HG02870 (cell line): Measurements from ENCODE around the gene DYNLT2.
"Not testable (repeated sequence)": the region's sequence is repeated elsewhere in the genome, so short reads cannot be mapped to it uniquely, and the experiment has no call there.

Experiments used
- ATAC-seq: cut with Tn5 transposase; IDR thresholded peaks from one replicate; pipeline ENCODE4 v1.9.1; 2021; ENCODE audit warnings: mild to moderate bottlenecking, moderate library complexity; ENCODE audit not compliant: unreplicated experiment

DYNLT2 gene

DNA sequence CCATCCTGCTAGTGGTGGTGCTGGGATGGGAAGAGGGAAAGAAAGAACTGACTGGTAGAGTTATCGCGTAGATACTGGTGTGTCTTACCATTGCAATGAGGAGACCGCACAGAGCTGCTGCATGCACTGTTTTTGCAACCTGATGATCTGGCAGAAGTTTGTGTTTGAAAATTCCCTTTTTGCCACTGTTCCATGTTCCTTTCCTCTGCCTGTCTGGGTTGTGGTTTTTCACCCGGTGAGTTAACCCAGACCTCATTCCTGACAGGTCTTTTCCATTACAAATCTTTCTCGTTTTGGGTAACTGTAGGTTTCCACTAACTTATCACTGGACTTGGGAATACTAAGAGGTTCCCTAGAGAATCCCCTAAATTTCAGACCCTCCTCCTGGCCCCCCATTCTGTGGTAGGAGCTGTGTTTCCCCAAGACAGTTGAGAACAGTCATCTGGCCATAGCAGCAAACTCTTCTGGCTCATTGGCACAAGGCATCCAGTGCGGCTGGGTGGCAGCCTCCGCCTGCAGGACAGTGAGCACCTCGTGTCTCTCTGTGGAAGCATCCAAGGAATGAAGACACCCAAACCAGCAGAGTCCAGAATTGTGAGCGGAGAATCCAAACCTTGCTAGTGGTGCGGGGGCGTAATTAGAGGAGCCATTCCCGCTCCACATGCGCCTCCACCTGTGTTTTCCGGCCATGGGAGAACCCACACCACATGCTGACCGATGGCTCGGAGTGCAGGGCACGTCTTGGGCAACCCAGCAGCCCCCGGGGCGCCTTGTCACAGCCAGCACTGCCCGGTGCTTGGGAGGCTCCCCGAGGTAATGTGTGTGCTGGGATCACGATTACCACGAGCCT, 32.8 kb upstream of the DYNLT2 start:
- no peak for ATAC-seq

- no peak for ATAC-seq
These were observed 32.0 kb upstream of the DYNLT2 start for GRCh38 chr6:169783401-169783800.

DNA sequence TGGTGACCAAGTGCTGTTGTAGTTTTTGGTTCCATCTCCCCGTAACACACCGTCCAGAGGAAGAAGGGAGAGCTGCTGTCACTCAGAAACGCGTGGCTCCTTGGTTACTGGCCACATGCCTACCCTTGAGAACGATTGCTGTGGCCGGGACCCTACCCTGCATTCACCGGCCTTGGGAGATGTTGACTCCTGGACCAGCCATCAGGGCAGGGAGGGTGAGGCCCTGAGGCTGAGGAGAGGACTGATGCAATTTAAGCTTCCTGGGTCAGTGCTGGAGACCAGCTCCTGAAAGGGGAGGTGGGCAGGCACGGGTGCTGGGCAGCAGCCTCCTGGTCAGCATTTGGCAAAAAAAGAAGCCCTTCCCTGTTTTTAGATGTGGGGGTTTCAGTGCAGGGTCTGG, 31.6 kb upstream of the DYNLT2 start:
- no peak for ATAC-seq

GRCh38 chr6:169780571-169781091, 29.3 kb upstream of the DYNLT2 start:
- no peak for ATAC-seq

DNA sequence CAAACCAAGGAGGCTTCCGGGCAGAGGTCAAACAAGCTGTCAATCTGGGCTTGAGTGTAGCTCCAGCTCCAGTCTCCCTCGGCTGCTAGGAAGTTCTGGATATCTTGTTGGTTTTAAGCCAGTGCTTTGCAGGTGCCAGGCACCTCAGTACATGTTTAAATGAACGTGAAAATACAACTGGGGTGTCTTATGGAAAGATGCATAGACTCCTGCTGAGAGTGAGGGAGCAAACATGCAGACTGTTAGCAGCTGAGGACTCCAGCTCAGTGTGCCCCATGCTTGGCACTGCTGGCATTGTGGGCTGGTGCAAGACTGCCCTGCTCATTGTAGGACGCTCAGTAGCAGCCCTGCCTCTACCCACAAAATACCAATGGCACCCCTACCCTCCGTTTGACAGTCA, 28.5 kb upstream of the DYNLT2 start:
- no peak for ATAC-seq

- ATAC-seq, result no peak
These were observed 27.9 kb upstream of the DYNLT2 start for GRCh38 chr6:169779092-169779815.

DNA sequence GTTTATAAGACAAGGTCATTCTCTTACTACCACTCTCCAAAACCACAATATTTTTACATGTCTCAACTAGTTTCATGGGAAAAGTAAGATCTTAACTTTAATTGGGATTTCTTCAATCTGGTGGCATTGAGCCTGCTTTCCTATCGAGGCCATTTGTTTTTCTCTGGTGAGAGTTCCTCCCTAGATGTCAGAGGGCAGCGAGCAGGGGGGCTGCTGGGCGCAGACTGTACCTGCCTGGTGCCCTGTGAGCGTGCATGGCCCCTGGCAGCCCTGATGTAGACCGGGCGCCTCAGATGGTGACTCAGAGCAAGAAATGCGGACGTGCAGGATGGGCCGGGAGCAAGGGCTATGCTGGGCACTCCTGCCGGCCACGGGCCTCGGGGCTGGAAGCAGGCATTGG, 27.3 kb upstream of the DYNLT2 start:
- no peak for ATAC-seq

- no peak for ATAC-seq
These were observed 26.5 kb upstream of the DYNLT2 start for GRCh38 chr6:169777896-169778295.

GRCh38 chr6:169776379-169776778, 25.0 kb upstream of the DYNLT2 start:
- no peak for ATAC-seq

DNA sequence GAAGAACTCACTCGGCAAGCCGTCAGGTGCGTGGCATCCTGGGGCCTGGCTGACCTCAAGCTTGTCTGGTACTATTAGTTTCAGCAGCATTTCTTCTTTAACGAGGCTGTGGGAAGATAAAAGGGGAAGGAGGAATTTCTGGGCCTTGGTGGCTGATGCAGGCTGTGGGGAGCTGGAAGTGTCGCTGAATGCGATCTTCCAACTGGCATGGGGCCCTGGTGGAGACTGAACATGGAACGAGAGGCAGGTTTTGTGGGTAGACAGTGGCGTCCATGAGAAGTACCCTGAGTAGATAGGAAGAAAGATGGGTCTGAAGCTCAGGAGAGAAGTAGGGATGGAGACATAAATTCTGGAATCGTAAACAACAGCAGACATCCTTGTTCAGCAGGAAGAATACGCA, 23.9 kb upstream of the DYNLT2 start:
- ATAC-seq, result no peak

DNA sequence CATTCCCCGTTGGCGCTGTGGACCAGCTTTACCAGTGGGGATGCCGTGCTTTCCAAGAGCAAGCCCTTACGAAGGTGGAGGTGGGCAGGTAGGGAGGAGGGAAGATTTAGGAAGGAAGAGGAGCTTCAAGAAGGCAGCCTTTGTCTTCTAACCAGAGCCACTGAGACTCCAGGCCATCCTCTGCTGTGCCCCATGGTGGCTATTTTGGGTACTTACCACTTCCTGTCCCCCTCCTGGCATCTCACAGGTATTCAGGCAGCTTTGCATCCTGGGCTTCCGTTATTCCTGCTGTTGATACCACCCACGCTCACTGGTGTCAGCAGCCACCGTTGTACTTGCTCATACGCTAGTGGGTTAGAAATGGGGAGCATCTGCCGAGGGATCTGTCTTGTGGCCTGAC, 23.0 kb upstream of the DYNLT2 start:
- no peak for ATAC-seq

- no peak for ATAC-seq
These were observed 15.8 kb upstream of the DYNLT2 start for GRCh38 chr6:169766921-169767736.

DNA sequence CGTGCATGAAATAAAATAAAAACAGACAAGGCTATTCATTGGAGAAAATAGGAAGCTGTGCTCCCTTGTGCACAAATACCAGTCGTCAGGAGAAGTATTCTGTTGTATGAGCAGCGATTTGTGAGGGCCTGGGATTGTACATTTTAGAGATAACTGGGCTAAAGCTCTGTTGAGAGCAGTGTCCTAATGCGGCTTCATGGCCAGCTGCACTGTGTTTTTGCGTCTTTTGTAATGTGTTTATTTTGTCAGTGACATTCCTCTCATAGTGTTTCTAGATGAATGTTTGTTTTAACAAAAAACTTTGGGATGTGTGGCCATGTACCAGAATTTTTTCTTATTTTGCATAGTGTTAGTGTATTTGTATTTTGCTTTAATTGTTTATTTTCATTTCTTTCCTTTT, 14.9 kb upstream of the DYNLT2 start:
- ATAC-seq, result no peak

- not testable (repeated sequence) for ATAC-seq
These were observed 14.4 kb upstream of the DYNLT2 start for GRCh38 chr6:169765789-169766188.

- ATAC-seq, result no peak
These were observed 12.5 kb upstream of the DYNLT2 start for GRCh38 chr6:169763881-169764280.

DNA sequence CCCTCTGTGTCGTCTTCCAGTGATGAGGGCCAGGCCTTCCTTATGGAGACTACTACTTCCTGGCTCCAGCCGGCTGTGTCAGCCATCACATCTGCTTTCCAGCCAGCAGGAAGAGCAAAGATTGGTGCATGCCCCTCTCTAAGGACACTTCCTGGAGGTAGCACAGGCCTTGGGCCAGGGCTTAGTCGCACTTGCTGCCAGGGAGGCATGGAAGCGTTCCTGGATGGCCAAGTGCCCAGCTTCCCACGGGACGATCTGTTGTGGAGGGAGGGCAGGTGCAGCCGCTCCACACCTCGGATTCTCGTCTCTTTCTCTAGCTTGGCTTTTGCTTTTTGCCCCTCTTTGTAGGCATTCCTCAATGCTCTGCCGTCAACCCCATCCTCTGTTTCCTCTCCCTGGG, 11.9 kb upstream of the DYNLT2 start:
- no peak for ATAC-seq

- no peak for ATAC-seq
These were observed 3.8 kb upstream of the DYNLT2 start for GRCh38 chr6:169755162-169755561.

GRCh38 chr6:169752074-169752623, 777 bp upstream of the DYNLT2 start:
- no peak for ATAC-seq

GRCh38 chr6:169746556-169746955, 4.8 kb downstream of the DYNLT2 start:
- no peak for ATAC-seq

DNA sequence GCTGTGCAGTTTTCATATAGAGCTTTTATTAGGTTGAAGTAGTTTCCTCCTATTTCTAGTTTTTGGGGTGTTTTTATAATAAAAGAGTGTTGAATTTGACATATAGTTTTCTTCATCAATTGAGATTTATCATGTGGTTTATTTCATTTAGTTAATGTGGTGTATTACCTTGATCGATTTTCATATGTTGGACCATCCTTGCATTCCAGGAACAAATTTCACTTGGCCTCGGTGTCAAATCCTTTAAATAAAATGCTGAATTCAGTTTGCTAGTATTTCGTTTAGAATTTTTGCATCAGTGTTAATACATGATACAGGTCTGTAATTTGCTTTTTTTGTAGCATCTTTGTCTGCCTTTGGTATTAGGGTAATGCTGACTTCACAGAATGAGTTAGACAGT, 6.0 kb downstream of the DYNLT2 start:
- no peak for ATAC-seq

- no peak for ATAC-seq
These were observed 10.0 kb downstream of the DYNLT2 start for GRCh38 chr6:169741344-169741743.
